HEK293 (cell line): Measurements from ENCODE around the gene PRUNE2.

Experiments used
- CTCF ChIA-PET: fragments of 350-600 bp; formaldehyde crosslinking; extraction: SDS; loops from one replicate; lab custom pipeline; 2021; ENCODE audit warnings: antibody characterized with exemption; lab: Yijun Ruan, JAX
- POLR2A ChIA-PET: fragments of 300-600 bp; formaldehyde crosslinking; extraction: SDS; loops from one replicate; lab custom pipeline; 2020; ENCODE audit warnings: antibody characterized with exemption, inconsistent platforms; lab: Yijun Ruan, JAX
- H3K27ac ChIP-seq: fragments of 200-500 bp; sonication (Bioruptor generic); 2 replicates; pipeline ENCODE4 v1.5.1; 2014; ENCODE audit warnings: low read depth, low read length, control low read depth, inconsistent platforms; ENCODE audit errors: extremely low read depth
- H3K36me3 ChIP-seq, 2 experiments: fragments of 200-500 bp in 1 of 2; sonication (Bioruptor generic) in 1 of 2; 1 replicate in 1 of 2; 2 replicates in 1 of 2; pipeline ENCODE4 v1.5.1; 2014 to 2017; ENCODE audit warnings: inconsistent platforms in 2 of 2, low read length in 2 of 2; ENCODE audit not compliant: control insufficient read depth in 2 of 2, insufficient read depth in 1 of 2
- H3K4me1 ChIP-seq: fragments of 200-500 bp; sonication (Bioruptor generic); 2 replicates; pipeline ENCODE4 v1.5.1; 2014; ENCODE audit warnings: mild to moderate bottlenecking, low read length, inconsistent platforms; ENCODE audit not compliant: control insufficient read depth, insufficient read depth
- H3K4me3 ChIP-seq: 2 replicates; pipeline ENCODE4 v1.5.1; 2011; ENCODE audit warnings: low read depth, mild to moderate bottlenecking, control low read depth, low read length, moderate library complexity
- H3K9me3 ChIP-seq: fragments of 200-500 bp; sonication (Bioruptor generic); 2 replicates; pipeline ENCODE4 v1.5.1; 2014; ENCODE audit warnings: low read depth, low read length, inconsistent platforms; ENCODE audit not compliant: control insufficient read depth, insufficient read depth
- GLI2 ChIP-seq: fragments of 450-650 bp; formaldehyde crosslinking; IDR thresholded peaks from 2 replicates; pipeline ENCODE4; 2017; ENCODE audit warnings: missing biosample characterization, missing genetic modification characterization, low read depth, borderline replicate concordance
- IKZF3 ChIP-seq: fragments of 450-650 bp; IDR thresholded peaks from 2 replicates; pipeline ENCODE4 v1.5.0; 2018; ENCODE audit warnings: missing biosample characterization, mild to moderate bottlenecking, missing genetic modification characterization, moderate library complexity
- TRIM28 ChIP-seq: IDR thresholded peaks from 2 replicates; pipeline ENCODE4 v1.6.1; 2011; ENCODE audit warnings: low read length, control low read depth, borderline replicate concordance
- ZNF155 ChIP-seq: fragments of 450-650 bp; formaldehyde crosslinking; IDR thresholded peaks from 2 replicates; pipeline ENCODE4 v1.5.1; 2016; ENCODE audit warnings: missing biosample characterization, missing genetic modification characterization
- ZNF175 ChIP-seq: fragments of 450-650 bp; formaldehyde crosslinking; IDR thresholded peaks from 2 replicates; pipeline ENCODE4 v1.5.1; 2016; ENCODE audit warnings: missing biosample characterization, missing genetic modification characterization
- ZNF239 ChIP-seq: fragments of 450-650 bp; formaldehyde crosslinking; IDR thresholded peaks from 2 replicates; pipeline ENCODE4 v1.5.1; 2016; ENCODE audit warnings: missing biosample characterization, missing genetic modification characterization
- ZNF302 ChIP-seq: fragments of 450-650 bp; formaldehyde crosslinking; IDR thresholded peaks from 2 replicates; pipeline ENCODE4 v1.5.1; 2016; ENCODE audit warnings: missing biosample characterization, missing genetic modification characterization, low read depth
- ZNF335 ChIP-seq: fragments of 450-650 bp; formaldehyde crosslinking; conservative IDR thresholded peaks from 2 replicates; pipeline ENCODE4 v1.5.1; 2016; ENCODE audit warnings: missing biosample characterization, missing genetic modification characterization
- ZNF354C ChIP-seq: fragments of 450-650 bp; formaldehyde crosslinking; IDR thresholded peaks from 2 replicates; pipeline ENCODE4 v1.5.1; 2016; ENCODE audit warnings: missing biosample characterization, missing genetic modification characterization, low read depth, borderline replicate concordance
- ZNF529 ChIP-seq: fragments of 450-650 bp; formaldehyde crosslinking; IDR thresholded peaks from 2 replicates; pipeline ENCODE4 v1.5.1; 2017; ENCODE audit warnings: missing genetic modification characterization, missing biosample characterization; ENCODE audit not compliant: insufficient replicate concordance
- ZNF600 ChIP-seq: fragments of 450-650 bp; formaldehyde crosslinking; IDR thresholded peaks from 2 replicates; pipeline ENCODE4 v1.5.1; 2016; ENCODE audit warnings: missing biosample characterization, missing genetic modification characterization
- ZNF621 ChIP-seq: fragments of 450-650 bp; formaldehyde crosslinking; IDR thresholded peaks from 2 replicates; pipeline ENCODE4 v1.5.1; 2017; ENCODE audit warnings: missing biosample characterization, missing genetic modification characterization
- ZNF626 ChIP-seq: fragments of 450-650 bp; sonication (Bioruptor Pico); formaldehyde crosslinking; IDR thresholded peaks from 2 replicates; pipeline ENCODE4 v1.5.1; 2018; ENCODE audit warnings: missing biosample characterization, missing genetic modification characterization, inconsistent platforms
- ZNF791 ChIP-seq: fragments of 450-650 bp; formaldehyde crosslinking; IDR thresholded peaks from 2 replicates; pipeline ENCODE4 v1.5.1; 2016; ENCODE audit warnings: missing biosample characterization, missing genetic modification characterization
- TF ChIP-seq, protein P1 (sequence below): fragments of 450-650 bp; formaldehyde crosslinking; IDR thresholded peaks from 2 replicates; pipeline ENCODE4 v1.5.1; 2016; ENCODE audit warnings: missing biosample characterization, missing genetic modification characterization
- TF ChIP-seq, protein P2 (sequence below): fragments of 450-650 bp; formaldehyde crosslinking; IDR thresholded peaks from 2 replicates; pipeline ENCODE4 v1.5.1; 2016; ENCODE audit warnings: missing biosample characterization, missing genetic modification characterization
- TF ChIP-seq, protein P3 (sequence below): fragments of 450-650 bp; formaldehyde crosslinking; IDR thresholded peaks from 2 replicates; pipeline ENCODE4 v1.5.1; 2016; ENCODE audit warnings: missing biosample characterization, missing genetic modification characterization, low read depth
- TF ChIP-seq, protein P4 (sequence below): fragments of 450-650 bp; formaldehyde crosslinking; IDR thresholded peaks from 2 replicates; pipeline ENCODE4 v1.5.1; 2017; ENCODE audit warnings: missing biosample characterization, mild to moderate bottlenecking, missing genetic modification characterization, moderate library complexity
- TF ChIP-seq, protein P5 (sequence below): fragments of 450-650 bp; formaldehyde crosslinking; IDR thresholded peaks from 2 replicates; pipeline ENCODE4 v1.5.1; 2016; ENCODE audit warnings: missing biosample characterization, missing genetic modification characterization
- TF ChIP-seq, protein P6 (sequence below): fragments of 450-650 bp; formaldehyde crosslinking; IDR thresholded peaks from 2 replicates; pipeline ENCODE4 v1.5.1; 2016; ENCODE audit warnings: missing biosample characterization, missing genetic modification characterization
- TF ChIP-seq, protein P7 (sequence below): fragments of 450-650 bp; formaldehyde crosslinking; optimal IDR thresholded peaks from 2 replicates; pipeline ENCODE3; 2016; ENCODE audit warnings: missing biosample characterization, mild to moderate bottlenecking, missing genetic modification characterization

Gene PRUNE2

DNA sequence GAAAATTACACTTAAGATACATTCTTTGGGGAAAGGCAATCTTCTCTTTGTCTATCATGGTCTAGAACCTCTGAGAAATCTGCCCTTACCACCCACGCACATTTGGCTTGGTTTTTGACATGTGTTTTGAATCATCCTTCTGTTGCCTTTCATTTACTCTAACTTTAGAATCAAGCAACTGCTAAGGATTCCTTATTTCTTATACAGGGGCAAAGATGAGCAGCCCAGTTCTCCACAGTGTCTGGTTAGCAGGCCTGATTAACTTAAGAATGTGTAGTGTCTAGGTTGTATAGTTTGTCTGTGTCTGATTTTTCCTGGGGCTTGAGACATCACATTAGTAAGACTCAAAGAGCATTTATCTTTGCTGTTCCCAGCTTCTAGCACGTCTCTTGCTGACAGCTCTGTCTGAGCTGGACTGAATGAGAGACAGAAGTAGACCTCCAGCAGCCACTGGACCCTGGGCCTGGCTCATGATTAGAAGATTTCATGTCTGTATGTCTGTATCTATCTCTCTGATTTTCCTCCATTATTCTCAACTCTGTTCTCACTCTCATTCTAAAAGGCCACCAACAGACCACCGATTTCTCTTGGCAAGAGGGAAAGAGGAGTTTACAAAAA is 173.5 kb downstream of the PRUNE2 start:
- no peaks in the 10 kb centered on the region for H3K36me3 ChIP-seq
- CTCF ChIA-PET: no interaction called here
- TF ChIP-seq ZNF791 (tag by site-specific recombination) (no peak), ZNF621 (tag by site-specific recombination) (no peak), ZNF175 (tag by site-specific recombination) (no peak), TRIM28 (no peak), ZNF155 (tag by site-specific recombination) (no peak), ZNF302 (no peak), GLI2 (tag by site-specific recombination) (no peak), ZNF626 (tag by site-specific recombination) (no peak), ZNF335 (tag by site-specific recombination) (no peak)
- TF ChIP-seq, protein P1, sequence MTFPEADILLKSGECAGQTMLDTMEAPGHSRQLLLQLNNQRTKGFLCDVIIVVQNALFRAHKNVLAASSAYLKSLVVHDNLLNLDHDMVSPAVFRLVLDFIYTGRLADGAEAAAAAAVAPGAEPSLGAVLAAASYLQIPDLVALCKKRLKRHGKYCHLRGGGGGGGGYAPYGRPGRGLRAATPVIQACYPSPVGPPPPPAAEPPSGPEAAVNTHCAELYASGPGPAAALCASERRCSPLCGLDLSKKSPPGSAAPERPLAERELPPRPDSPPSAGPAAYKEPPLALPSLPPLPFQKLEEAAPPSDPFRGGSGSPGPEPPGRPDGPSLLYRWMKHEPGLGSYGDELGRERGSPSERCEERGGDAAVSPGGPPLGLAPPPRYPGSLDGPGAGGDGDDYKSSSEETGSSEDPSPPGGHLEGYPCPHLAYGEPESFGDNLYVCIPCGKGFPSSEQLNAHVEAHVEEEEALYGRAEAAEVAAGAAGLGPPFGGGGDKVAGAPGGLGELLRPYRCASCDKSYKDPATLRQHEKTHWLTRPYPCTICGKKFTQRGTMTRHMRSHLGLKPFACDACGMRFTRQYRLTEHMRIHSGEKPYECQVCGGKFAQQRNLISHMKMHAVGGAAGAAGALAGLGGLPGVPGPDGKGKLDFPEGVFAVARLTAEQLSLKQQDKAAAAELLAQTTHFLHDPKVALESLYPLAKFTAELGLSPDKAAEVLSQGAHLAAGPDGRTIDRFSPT (tag by site-specific recombination): no peak
- TF ChIP-seq, protein P2, sequence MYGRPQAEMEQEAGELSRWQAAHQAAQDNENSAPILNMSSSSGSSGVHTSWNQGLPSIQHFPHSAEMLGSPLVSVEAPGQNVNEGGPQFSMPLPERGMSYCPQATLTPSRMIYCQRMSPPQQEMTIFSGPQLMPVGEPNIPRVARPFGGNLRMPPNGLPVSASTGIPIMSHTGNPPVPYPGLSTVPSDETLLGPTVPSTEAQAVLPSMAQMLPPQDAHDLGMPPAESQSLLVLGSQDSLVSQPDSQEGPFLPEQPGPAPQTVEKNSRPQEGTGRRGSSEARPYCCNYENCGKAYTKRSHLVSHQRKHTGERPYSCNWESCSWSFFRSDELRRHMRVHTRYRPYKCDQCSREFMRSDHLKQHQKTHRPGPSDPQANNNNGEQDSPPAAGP (tag by site-specific recombination): no peak
- POLR2A ChIA-PET: no interaction called here
- H3K9me3 ChIP-seq: no peaks in the 10 kb centered on the region
- no peak overlapping the region for H3K27ac ChIP-seq
- H3K4me1 ChIP-seq: no peaks in the 10 kb centered on the region
- no peak overlapping the region for H3K4me3 ChIP-seq

DNA sequence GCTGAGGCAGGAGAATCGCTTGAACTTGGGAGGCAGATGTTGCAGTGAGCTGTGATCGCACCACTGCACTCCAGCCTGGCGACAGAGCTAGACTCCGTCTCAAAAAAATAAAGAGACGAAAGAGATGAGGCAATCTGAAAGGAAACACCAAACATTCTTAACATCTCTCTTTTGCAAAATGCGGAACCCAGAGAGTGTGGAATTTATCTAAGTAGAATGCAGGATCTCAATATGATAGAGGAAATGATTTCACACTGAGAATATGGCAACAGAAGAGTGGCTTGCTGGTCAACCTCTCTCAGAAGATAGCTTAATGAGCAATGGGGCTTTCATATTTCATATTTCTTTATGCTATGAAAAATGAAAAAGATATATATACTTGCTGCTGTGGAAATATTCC is 175.1 kb downstream of the PRUNE2 start:
- Histone ChIP-seq H3K9me3 (no peaks in the 10 kb centered on the region), H3K36me3 (no peaks in the 10 kb centered on the region), H3K27ac (no peak overlapping the region), H3K4me1 (no peaks in the 10 kb centered on the region), H3K4me3 (no peak overlapping the region)
- CTCF ChIA-PET: interaction anchor here (0.5 to 0.8 kb wide), 4 partner anchors 70 to 1593 kb away, joined by 3 read pairs; no protein-coding TSS in a partner anchor
- POLR2A ChIA-PET: no interaction called here
- no peak for TF ChIP-seq ZNF354C (tag by site-specific recombination)
- TF ChIP-seq ZNF600 (tag by site-specific recombination): no peak
- TF ChIP-seq ZNF626 (tag by site-specific recombination): no peak
- TF ChIP-seq ZNF239: no peak
- TF ChIP-seq, protein P3, sequence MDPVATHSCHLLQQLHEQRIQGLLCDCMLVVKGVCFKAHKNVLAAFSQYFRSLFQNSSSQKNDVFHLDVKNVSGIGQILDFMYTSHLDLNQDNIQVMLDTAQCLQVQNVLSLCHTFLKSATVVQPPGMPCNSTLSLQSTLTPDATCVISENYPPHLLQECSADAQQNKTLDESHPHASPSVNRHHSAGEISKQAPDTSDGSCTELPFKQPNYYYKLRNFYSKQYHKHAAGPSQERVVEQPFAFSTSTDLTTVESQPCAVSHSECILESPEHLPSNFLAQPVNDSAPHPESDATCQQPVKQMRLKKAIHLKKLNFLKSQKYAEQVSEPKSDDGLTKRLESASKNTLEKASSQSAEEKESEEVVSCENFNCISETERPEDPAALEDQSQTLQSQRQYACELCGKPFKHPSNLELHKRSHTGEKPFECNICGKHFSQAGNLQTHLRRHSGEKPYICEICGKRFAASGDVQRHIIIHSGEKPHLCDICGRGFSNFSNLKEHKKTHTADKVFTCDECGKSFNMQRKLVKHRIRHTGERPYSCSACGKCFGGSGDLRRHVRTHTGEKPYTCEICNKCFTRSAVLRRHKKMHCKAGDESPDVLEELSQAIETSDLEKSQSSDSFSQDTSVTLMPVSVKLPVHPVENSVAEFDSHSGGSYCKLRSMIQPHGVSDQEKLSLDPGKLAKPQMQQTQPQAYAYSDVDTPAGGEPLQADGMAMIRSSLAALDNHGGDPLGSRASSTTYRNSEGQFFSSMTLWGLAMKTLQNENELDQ: no peak
- TF ChIP-seq, protein P4, sequence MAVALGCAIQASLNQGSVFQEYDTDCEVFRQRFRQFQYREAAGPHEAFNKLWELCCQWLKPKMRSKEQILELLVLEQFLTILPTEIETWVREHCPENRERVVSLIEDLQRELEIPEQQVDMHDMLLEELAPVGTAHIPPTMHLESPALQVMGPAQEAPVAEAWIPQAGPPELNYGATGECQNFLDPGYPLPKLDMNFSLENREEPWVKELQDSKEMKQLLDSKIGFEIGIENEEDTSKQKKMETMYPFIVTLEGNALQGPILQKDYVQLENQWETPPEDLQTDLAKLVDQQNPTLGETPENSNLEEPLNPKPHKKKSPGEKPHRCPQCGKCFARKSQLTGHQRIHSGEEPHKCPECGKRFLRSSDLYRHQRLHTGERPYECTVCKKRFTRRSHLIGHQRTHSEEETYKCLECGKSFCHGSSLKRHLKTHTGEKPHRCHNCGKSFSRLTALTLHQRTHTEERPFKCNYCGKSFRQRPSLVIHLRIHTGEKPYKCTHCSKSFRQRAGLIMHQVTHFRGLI (tag by site-specific recombination): no peak
- TF ChIP-seq, protein P5, sequence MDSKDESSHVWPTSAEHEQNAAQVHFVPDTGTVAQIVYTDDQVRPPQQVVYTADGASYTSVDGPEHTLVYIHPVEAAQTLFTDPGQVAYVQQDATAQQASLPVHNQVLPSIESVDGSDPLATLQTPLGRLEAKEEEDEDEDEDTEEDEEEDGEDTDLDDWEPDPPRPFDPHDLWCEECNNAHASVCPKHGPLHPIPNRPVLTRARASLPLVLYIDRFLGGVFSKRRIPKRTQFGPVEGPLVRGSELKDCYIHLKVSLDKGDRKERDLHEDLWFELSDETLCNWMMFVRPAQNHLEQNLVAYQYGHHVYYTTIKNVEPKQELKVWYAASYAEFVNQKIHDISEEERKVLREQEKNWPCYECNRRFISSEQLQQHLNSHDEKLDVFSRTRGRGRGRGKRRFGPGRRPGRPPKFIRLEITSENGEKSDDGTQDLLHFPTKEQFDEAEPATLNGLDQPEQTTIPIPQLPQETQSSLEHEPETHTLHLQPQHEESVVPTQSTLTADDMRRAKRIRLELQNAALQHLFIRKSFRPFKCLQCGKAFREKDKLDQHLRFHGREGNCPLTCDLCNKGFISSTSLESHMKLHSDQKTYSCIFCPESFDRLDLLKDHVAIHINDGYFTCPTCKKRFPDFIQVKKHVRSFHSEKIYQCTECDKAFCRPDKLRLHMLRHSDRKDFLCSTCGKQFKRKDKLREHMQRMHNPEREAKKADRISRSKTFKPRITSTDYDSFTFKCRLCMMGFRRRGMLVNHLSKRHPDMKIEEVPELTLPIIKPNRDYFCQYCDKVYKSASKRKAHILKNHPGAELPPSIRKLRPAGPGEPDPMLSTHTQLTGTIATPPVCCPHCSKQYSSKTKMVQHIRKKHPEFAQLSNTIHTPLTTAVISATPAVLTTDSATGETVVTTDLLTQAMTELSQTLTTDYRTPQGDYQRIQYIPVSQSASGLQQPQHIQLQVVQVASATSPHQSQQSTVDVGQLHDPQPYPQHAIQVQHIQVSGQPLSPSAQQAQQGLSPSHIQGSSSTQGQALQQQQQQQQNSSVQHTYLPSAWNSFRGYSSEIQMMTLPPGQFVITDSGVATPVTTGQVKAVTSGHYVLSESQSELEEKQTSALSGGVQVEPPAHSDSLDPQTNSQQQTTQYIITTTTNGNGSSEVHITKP (tag by site-specific recombination): no peak
- no peak for TF ChIP-seq IKZF3
- TF ChIP-seq, protein P6, sequence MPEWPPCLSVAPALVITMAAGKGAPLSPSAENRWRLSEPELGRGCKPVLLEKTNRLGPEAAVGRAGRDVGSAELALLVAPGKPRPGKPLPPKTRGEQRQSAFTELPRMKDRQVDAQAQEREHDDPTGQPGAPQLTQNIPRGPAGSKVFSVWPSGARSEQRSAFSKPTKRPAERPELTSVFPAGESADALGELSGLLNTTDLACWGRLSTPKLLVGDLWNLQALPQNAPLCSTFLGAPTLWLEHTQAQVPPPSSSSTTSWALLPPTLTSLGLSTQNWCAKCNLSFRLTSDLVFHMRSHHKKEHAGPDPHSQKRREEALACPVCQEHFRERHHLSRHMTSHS (tag by site-specific recombination): no peak
- TF ChIP-seq, protein P7, sequence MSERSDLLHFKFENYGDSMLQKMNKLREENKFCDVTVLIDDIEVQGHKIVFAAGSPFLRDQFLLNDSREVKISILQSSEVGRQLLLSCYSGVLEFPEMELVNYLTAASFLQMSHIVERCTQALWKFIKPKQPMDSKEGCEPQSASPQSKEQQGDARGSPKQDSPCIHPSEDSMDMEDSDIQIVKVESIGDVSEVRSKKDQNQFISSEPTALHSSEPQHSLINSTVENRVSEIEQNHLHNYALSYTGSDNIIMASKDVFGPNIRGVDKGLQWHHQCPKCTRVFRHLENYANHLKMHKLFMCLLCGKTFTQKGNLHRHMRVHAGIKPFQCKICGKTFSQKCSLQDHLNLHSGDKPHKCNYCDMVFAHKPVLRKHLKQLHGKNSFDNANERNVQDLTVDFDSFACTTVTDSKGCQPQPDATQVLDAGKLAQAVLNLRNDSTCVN (tag by site-specific recombination): no peak
- no peak for TF ChIP-seq ZNF529 (tag by site-specific recombination)
